Prostate gland (tissue), 1 donor: Measurements from ENCODE around the gene TMEM63C.

Experiments used
- POLR2A ChIP-seq: fragments of 450-650 bp; IDR thresholded peaks from one replicate; pipeline ENCODE4 v1.6.1; 2016; ENCODE audit warnings: antibody characterized with exemption, mild to moderate bottlenecking
- POLR2AphosphoS5 ChIP-seq: sonication (generic); formaldehyde crosslinking; IDR thresholded peaks from one replicate; pipeline ENCODE4 v1.6.1; 2017; ENCODE audit warnings: antibody characterized with exemption

GRCh38 chr14:77214216-77214615, 32.6 kb downstream of the TMEM63C start:
- TF ChIP-seq POLR2A (no peak), POLR2AphosphoS5 (no peak)
